Fibroblast of lung (primary cell): Measurements from ENCODE around the gene SDHA. TPM values are rescaled to one million over a fixed set of nuclear protein-coding genes. Genes with fewer than 3 reads are reported as not detected.
A peak's percentile ranks its signal among the peaks of the same experiment; 100 is the strongest.
"Not testable (repeated sequence)": the region's sequence is repeated elsewhere in the genome, so short reads cannot be mapped to it uniquely, and the experiment has no call there.

Source experiments
- DNase-seq, 2 donors: peaks; one replicate each; pipeline versions ENCODE4 v3.0.0 to v3.0.0-alpha.2; 2010; ENCODE audit warnings: low read depth in 2 of 2
- H2AFZ ChIP-seq: 2 replicates; pipeline ENCODE4 v1.5.1; 2012; ENCODE audit warnings: low read length, control low read depth, inconsistent platforms
- H3K27ac ChIP-seq: 2 replicates; pipeline ENCODE4 v1.5.1; 2011; ENCODE audit warnings: low read length, control low read depth; ENCODE audit not compliant: insufficient read depth
- H3K27me3 ChIP-seq: 2 replicates; pipeline ENCODE4 v1.5.1; 2011; ENCODE audit warnings: mild to moderate bottlenecking, low read length; ENCODE audit not compliant: control insufficient read depth, insufficient read depth
- H3K36me3 ChIP-seq: 2 replicates; pipeline ENCODE4 v1.5.1; 2011; ENCODE audit warnings: low read length; ENCODE audit not compliant: control insufficient read depth, insufficient read depth
- H3K4me1 ChIP-seq: 2 replicates; pipeline ENCODE4 v1.5.1; 2011; ENCODE audit warnings: low read length; ENCODE audit not compliant: control insufficient read depth, insufficient read depth; ENCODE audit errors: extremely low read depth
- H3K4me2 ChIP-seq: 2 replicates; pipeline ENCODE4 v1.5.1; 2011; ENCODE audit warnings: low read length, control low read depth; ENCODE audit not compliant: insufficient read depth; ENCODE audit errors: extremely low read depth
- H3K4me3 ChIP-seq, 4 experiments: fragments of 200-600 bp in 1 of 4; sonication (generic) in 1 of 4; replicated peaks in 1 of 4; 2 replicates each; pipeline ENCODE4 v1.5.1; 2011 to 2016; ENCODE audit warnings: low read length in 4 of 4, low read depth in 3 of 4, mild to moderate bottlenecking in 3 of 4, control low read depth in 2 of 4, inconsistent platforms in 1 of 4, mixed read lengths in 1 of 4; ENCODE audit not compliant: insufficient read depth in 1 of 4; ENCODE audit errors: control extremely low read depth in 1 of 4
- H3K79me2 ChIP-seq: 2 replicates; pipeline ENCODE4 v1.5.1; 2012; ENCODE audit warnings: mild to moderate bottlenecking, low read length, inconsistent platforms; ENCODE audit not compliant: control insufficient read depth, insufficient read depth
- H3K9ac ChIP-seq: 2 replicates; pipeline ENCODE4 v1.5.1; 2011; ENCODE audit warnings: mild to moderate bottlenecking, low read length, control low read depth; ENCODE audit not compliant: insufficient read depth
- H3K9me3 ChIP-seq: 2 replicates; pipeline ENCODE4 v1.5.1; 2012; ENCODE audit warnings: low read depth, low read length; ENCODE audit not compliant: control insufficient read depth, insufficient read depth
- H4K20me1 ChIP-seq: 2 replicates; pipeline ENCODE4 v1.5.1; 2011; ENCODE audit warnings: low read length; ENCODE audit not compliant: control insufficient read depth, insufficient read depth; ENCODE audit errors: extremely low read depth
- EZH2 ChIP-seq: IDR thresholded peaks from 2 replicates; pipeline ENCODE4 v1.5.1; 2012; ENCODE audit warnings: low read length, control low read depth, mild to moderate bottlenecking; ENCODE audit errors: missing control alignments
- polyA plus RNA-seq, 2 donors: library from polyadenylated mRNA; depleted of rRNA in 1 of 2; stranded (reverse) in 1 of 2; unstranded in 1 of 2; fragments of >200 nt; gene quantifications; 2 replicates each; pipeline ENCODE4 v1.2.1, GENCODE V29; 2011 to 2012; ENCODE audit warnings: missing spikeins in 1 of 2
- total RNA-seq: library from RNA; depleted of rRNA; stranded (reverse); fragments of >200 nt; gene quantifications from 2 replicates; pipeline ENCODE4 v1.2.1, GENCODE V29; 2014
- TF ChIP-seq, protein P1 (sequence below), 2 donors: IDR thresholded peaks in 1 of 2; conservative IDR thresholded peaks in 1 of 2; 1 replicate in 1 of 2; 2 replicates in 1 of 2; pipeline ENCODE4 v1.5.1; 2011 to 2012; ENCODE audit warnings: low read length in 2 of 2, control low read depth in 1 of 2, inconsistent platforms in 1 of 2, low read depth in 1 of 2, mild to moderate bottlenecking in 1 of 2

The SDHA gene
- total and polyA plus RNA-seq, 2 donors (not counting 1 experiment from before 2014, with no cell fraction given): 89.6 to 150 TPM

DNA sequence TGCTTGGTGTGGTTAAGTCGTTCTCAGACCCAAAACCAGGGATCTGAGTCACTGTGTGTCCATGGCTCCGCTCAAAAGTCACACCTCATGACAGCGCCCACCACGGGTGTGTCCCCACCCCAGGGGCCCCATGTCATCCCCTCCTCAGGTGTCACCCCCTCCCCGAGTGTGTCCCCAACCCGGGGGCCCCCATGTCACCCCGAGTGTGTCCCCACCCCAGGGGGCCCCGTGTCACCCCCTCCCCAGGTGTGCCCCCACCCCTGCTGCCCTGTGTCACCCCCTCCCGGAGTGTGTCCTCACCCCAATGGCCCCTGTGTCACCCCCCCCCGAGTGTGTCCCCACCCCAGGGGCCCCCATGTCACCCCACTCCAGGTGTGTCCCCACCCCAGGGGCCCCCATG, 21.8 kb upstream of the SDHA start:
- H3K4me2 ChIP-seq: no peak overlapping the region
- no peaks in the 10 kb centered on the region for H3K36me3 ChIP-seq
- no peak overlapping the region for H2AFZ ChIP-seq
- H3K9me3 ChIP-seq: no peaks in the 10 kb centered on the region
- H3K79me2 ChIP-seq: no peaks in the 10 kb centered on the region
- no peak for DNase-seq
- no peak overlapping the region for H3K27ac ChIP-seq
- H3K27me3 ChIP-seq: peaks cover 4% of the 10 kb centered on the region
- H3K4me1 ChIP-seq: no peaks in the 10 kb centered on the region
- TF ChIP-seq, protein P1, sequence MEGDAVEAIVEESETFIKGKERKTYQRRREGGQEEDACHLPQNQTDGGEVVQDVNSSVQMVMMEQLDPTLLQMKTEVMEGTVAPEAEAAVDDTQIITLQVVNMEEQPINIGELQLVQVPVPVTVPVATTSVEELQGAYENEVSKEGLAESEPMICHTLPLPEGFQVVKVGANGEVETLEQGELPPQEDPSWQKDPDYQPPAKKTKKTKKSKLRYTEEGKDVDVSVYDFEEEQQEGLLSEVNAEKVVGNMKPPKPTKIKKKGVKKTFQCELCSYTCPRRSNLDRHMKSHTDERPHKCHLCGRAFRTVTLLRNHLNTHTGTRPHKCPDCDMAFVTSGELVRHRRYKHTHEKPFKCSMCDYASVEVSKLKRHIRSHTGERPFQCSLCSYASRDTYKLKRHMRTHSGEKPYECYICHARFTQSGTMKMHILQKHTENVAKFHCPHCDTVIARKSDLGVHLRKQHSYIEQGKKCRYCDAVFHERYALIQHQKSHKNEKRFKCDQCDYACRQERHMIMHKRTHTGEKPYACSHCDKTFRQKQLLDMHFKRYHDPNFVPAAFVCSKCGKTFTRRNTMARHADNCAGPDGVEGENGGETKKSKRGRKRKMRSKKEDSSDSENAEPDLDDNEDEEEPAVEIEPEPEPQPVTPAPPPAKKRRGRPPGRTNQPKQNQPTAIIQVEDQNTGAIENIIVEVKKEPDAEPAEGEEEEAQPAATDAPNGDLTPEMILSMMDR (conservative IDR thresholded peaks at IDR 0.05 in 1 of 2, IDR thresholded peaks at IDR 0.05 in 1 of 2; ENCODE audit: low read depth in 1 of 2, low read length in 2 of 2): no peak
- no peak for TF ChIP-seq EZH2
- no peak overlapping the region for H3K4me3 ChIP-seq
- H4K20me1 ChIP-seq: no peaks in the 10 kb centered on the region
- H3K9ac ChIP-seq: no peak overlapping the region

DNA sequence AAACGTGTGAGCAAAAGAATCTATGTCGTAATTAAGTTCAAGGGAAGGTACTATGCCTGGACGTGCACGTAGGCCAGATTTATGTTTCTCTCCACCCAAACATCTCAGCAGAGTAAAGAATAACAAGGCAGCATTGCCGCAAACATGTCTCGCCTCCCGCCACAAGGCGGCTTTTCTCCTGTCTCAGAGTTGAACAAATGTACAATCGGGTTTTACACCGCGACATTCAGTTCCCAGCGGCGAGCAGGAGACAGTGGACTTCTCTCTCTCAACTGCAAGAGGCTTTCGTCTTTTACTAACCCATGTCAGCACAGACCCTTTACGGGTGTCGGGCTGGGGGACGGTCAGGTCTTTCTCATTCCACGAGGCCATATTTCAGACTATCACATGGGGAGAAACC, 21.1 kb upstream of the SDHA start:
- not testable (repeated sequence) for H3K9me3 ChIP-seq, H3K27ac ChIP-seq, H3K4me2 ChIP-seq, H3K27me3 ChIP-seq, H3K4me3 ChIP-seq, H3K79me2 ChIP-seq, H3K36me3 ChIP-seq, H3K9ac ChIP-seq, H4K20me1 ChIP-seq, H3K4me1 ChIP-seq, H2AFZ ChIP-seq
- peak in 1 of 2 donors; percentile 35 for DNase-seq
- TF ChIP-seq, protein P1 (conservative IDR thresholded peaks at IDR 0.05 in 1 of 2, IDR thresholded peaks at IDR 0.05 in 1 of 2; ENCODE audit: low read depth in 1 of 2, low read length in 2 of 2): peak in 1 of 2 donors; percentile 5

DNA sequence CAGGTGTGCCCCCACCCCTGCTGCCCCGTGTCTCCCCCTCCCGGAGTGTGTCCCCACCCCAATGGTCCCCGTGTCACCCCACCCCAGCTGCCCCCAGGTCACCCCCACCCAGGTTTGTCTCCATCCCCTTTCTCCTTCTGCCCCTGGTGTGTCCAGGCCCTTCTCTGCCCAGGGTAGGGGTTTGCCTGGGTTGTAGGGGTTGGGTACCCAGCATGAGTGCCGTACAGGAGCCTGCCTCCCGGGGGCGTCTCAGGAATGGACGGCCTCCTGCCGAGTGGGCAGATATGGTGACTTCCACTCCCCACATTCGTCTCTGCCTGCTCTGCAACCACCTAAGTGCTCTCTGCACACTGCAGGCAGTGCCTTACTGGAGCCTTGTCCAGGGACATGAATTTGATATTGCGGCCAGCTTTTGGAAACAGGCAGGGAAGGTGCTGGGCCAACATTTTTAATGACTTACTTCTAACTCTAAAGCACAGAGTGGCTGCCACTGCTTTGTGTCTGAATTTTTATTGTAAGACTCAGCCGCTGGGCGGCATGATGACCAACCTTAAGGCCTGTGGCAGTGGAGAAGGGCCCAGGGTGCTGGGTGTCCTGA, 20.1 kb upstream of the SDHA start:
- no peaks in the 10 kb centered on the region for H3K9me3 ChIP-seq
- no peak overlapping the region for H3K9ac ChIP-seq
- no peaks in the 10 kb centered on the region for H3K27me3 ChIP-seq
- H3K36me3 ChIP-seq: no peaks in the 10 kb centered on the region
- H2AFZ ChIP-seq: no peak overlapping the region
- H3K4me1 ChIP-seq: no peaks in the 10 kb centered on the region
- H3K79me2 ChIP-seq: no peaks in the 10 kb centered on the region
- no peak overlapping the region for H3K27ac ChIP-seq
- no peak for DNase-seq
- TF ChIP-seq, protein P1 (conservative IDR thresholded peaks at IDR 0.05 in 1 of 2, IDR thresholded peaks at IDR 0.05 in 1 of 2; ENCODE audit: low read depth in 1 of 2, low read length in 2 of 2): no peak
- TF ChIP-seq EZH2: no peak
- no peak overlapping the region for H3K4me3 ChIP-seq
- H3K4me2 ChIP-seq: no peak overlapping the region
- H4K20me1 ChIP-seq: no peaks in the 10 kb centered on the region
